Mesodermal cell (in vitro differentiated cells): ENCODE data around the gene DEAF1.

Source experiments
- H3K27ac ChIP-seq: 2 replicates; pipeline ENCODE4 v1.7.0; 2013; ENCODE audit warnings: mild to moderate bottlenecking, low read depth, low read length, moderate library complexity; ENCODE audit not compliant: severe bottlenecking
- H3K36me3 ChIP-seq: 2 replicates; pipeline ENCODE4 v1.7.1; 2013; ENCODE audit warnings: mild to moderate bottlenecking, low read length, moderate library complexity; ENCODE audit not compliant: control insufficient read depth, insufficient read depth
- H3K4me1 ChIP-seq: one replicate; pipeline ENCODE4 v1.7.1; 2013; ENCODE audit warnings: mild to moderate bottlenecking, low read length; ENCODE audit not compliant: insufficient read depth, control insufficient read depth, poor library complexity, severe bottlenecking
- H3K4me3 ChIP-seq: 2 replicates; pipeline ENCODE4 v1.7.0; 2013; ENCODE audit warnings: low read length, control low read depth, mild to moderate bottlenecking; ENCODE audit not compliant: insufficient read depth, poor library complexity, severe bottlenecking; ENCODE audit errors: extremely low read depth
- H3K9me3 ChIP-seq: 2 replicates; pipeline ENCODE4 v1.7.1; 2013; ENCODE audit warnings: mild to moderate bottlenecking, low read length, moderate library complexity; ENCODE audit not compliant: control insufficient read depth
- WGBS, 2 experiments: methylation state at CpG; one replicate each; pipeline ENCODE4 v1.1.5; 2013; ENCODE audit warnings: missing lambda C conversion rate in 2 of 2; ENCODE audit not compliant: insufficient coverage in 2 of 2; 5-methylcytosine and 5-hydroxymethylcytosine counted together

DEAF1 gene

GRCh38 chr11:674406-674805, 20.6 kb downstream of the DEAF1 start:
- Histone ChIP-seq H3K4me3 (no peak overlapping the region), H3K9me3 (no peaks in the 10 kb centered on the region), H3K4me1 (no peaks in the 10 kb centered on the region), H3K36me3 (peaks cover 78% of the 10 kb centered on the region), H3K27ac (no peak overlapping the region)
- WGBS, 2 experiments: 90 to 96% methylated on average over 16 to 17 of the region's 17 CpGs

- H3K36me3 ChIP-seq: peaks cover 76% of the 10 kb centered on the region
- WGBS, 2 experiments: 85% methylated on average over 6 to 8 of the region's 8 CpGs
Observed at GRCh38 chr11:673866-674265, 21.2 kb downstream of the DEAF1 start.

GRCh38 chr11:665704-666281, 29.2 kb downstream of the DEAF1 start:
- peaks cover 69% of the 10 kb centered on the region for H3K36me3 ChIP-seq
- no peak overlapping the region for H3K27ac ChIP-seq
- WGBS, 2 experiments: 95 to 96% methylated on average over 9 to 10 of the region's 11 CpGs
- no peaks in the 10 kb centered on the region for H3K4me1 ChIP-seq
- H3K9me3 ChIP-seq: no peaks in the 10 kb centered on the region
- no peak overlapping the region for H3K4me3 ChIP-seq

More at GRCh38 chr11:673866-674265, 21.2 kb downstream of the DEAF1 start:
- Histone ChIP-seq H3K4me1 (no peaks in the 10 kb centered on the region), H3K9me3 (no peaks in the 10 kb centered on the region), H3K27ac (no peak overlapping the region), H3K4me3 (no peak overlapping the region)

GRCh38 chr11:665062-665703, 29.8 kb downstream of the DEAF1 start:
- H3K36me3 ChIP-seq: peaks cover 72% of the 10 kb centered on the region
- H3K4me1 ChIP-seq: no peaks in the 10 kb centered on the region
- H3K9me3 ChIP-seq: no peaks in the 10 kb centered on the region
- 96 to 97% methylated on average over 7 to 8 of the region's 15 CpGs for WGBS, 2 experiments
- H3K27ac ChIP-seq: no peak overlapping the region
- H3K4me3 ChIP-seq: no peak overlapping the region

- WGBS, 2 experiments: 76 to 87% methylated on average over 14 of the region's 15 CpGs
- no peak overlapping the region for H3K27ac ChIP-seq
- H3K9me3 ChIP-seq: no peaks in the 10 kb centered on the region
- no peaks in the 10 kb centered on the region for H3K4me1 ChIP-seq
- peaks cover 75% of the 10 kb centered on the region for H3K36me3 ChIP-seq
- no peak overlapping the region for H3K4me3 ChIP-seq
Observed at GRCh38 chr11:662689-663274, 32.2 kb downstream of the DEAF1 start.

- H3K27ac ChIP-seq: no peak overlapping the region
- H3K9me3 ChIP-seq: no peaks in the 10 kb centered on the region
- no peaks in the 10 kb centered on the region for H3K4me1 ChIP-seq
- 93 to 94% methylated on average over 16 to 18 of the region's 19 CpGs for WGBS, 2 experiments
- H3K4me3 ChIP-seq: no peak overlapping the region
- peaks cover 80% of the 10 kb centered on the region for H3K36me3 ChIP-seq
Observed at GRCh38 chr11:660681-661444, 34.2 kb downstream of the DEAF1 start.

- Histone ChIP-seq H3K36me3 (peaks cover 77% of the 10 kb centered on the region), H3K4me3 (no peak overlapping the region), H3K27ac (no peak overlapping the region), H3K9me3 (no peaks in the 10 kb centered on the region), H3K4me1 (no peaks in the 10 kb centered on the region)
- WGBS, 2 experiments: 96 to 99% methylated on average over 10 to 17 of the region's 19 CpGs
Observed at GRCh38 chr11:660281-660680, 34.7 kb downstream of the DEAF1 start.

GRCh38 chr11:659532-660085, 35.4 kb downstream of the DEAF1 start:
- Histone ChIP-seq H3K27ac (no peak overlapping the region), H3K4me1 (no peaks in the 10 kb centered on the region), H3K36me3 (peaks cover 77% of the 10 kb centered on the region), H3K4me3 (no peak overlapping the region), H3K9me3 (no peaks in the 10 kb centered on the region)
- 97 to 98% methylated on average over 15 of the region's 16 CpGs for WGBS, 2 experiments

GRCh38 chr11:657691-658126, 37.3 kb downstream of the DEAF1 start:
- Histone ChIP-seq H3K36me3 (peaks cover 79% of the 10 kb centered on the region), H3K4me3 (no peak overlapping the region), H3K4me1 (no peaks in the 10 kb centered on the region), H3K9me3 (no peaks in the 10 kb centered on the region), H3K27ac (no peak overlapping the region)
- 93 to 94% methylated on average over 14 of the region's 14 CpGs for WGBS, 2 experiments

GRCh38 chr11:656866-657265, 38.2 kb downstream of the DEAF1 start:
- H3K36me3 ChIP-seq: peaks cover 77% of the 10 kb centered on the region
- no peaks in the 10 kb centered on the region for H3K9me3 ChIP-seq
- H3K4me1 ChIP-seq: no peaks in the 10 kb centered on the region
- H3K27ac ChIP-seq: no peak overlapping the region
- H3K4me3 ChIP-seq: no peak overlapping the region
- WGBS, 2 experiments: 93 to 96% methylated on average over 7 of the region's 7 CpGs
